SK-N-SH treated with all-trans-retinoic acid at 6 μM for 48 hours (cell line): ENCODE measurements around the gene TAOK3.

Experiments used
- ARNTL ChIP-seq: fragments of 450-650 bp; formaldehyde crosslinking; IDR thresholded peaks from 2 replicates; pipeline ENCODE4 v1.5.0; 2020; ENCODE audit warnings: low read depth, mild to moderate bottlenecking, moderate library complexity, borderline replicate concordance
- CSDC2 ChIP-seq: fragments of 250-450 bp; sonication (Bioruptor Pico); IDR thresholded peaks from 2 replicates; pipeline ENCODE4 v1.5.0; 2020; ENCODE audit warnings: mild to moderate bottlenecking, moderate library complexity
- ESRRG ChIP-seq: fragments of 250-450 bp; sonication (Bioruptor Pico); IDR thresholded peaks from 2 replicates; pipeline ENCODE4 v1.6.1; 2021; ENCODE audit warnings: mild to moderate bottlenecking
- OSR1 ChIP-seq: fragments of 250-450 bp; sonication (Bioruptor Pico); IDR thresholded peaks from 2 replicates; pipeline ENCODE4 v1.8.0; 2022; ENCODE audit warnings: moderate library complexity, mild to moderate bottlenecking, inconsistent platforms
- RARB ChIP-seq: fragments of 250-450 bp; sonication (Bioruptor Pico); IDR thresholded peaks from 2 replicates; pipeline ENCODE4 v1.8.0; 2021; ENCODE audit warnings: mild to moderate bottlenecking, moderate library complexity
- TOX ChIP-seq: fragments of 250-450 bp; sonication (Bioruptor Pico); IDR thresholded peaks from 2 replicates; pipeline ENCODE4 v1.8.0; 2021; ENCODE audit warnings: mild to moderate bottlenecking, moderate library complexity, borderline replicate concordance
- ZC3H10 ChIP-seq: fragments of 250-450 bp; sonication (Bioruptor Pico); IDR thresholded peaks from 2 replicates; pipeline ENCODE4 v1.5.1; 2021; ENCODE audit warnings: mild to moderate bottlenecking, moderate library complexity
- ZFP30 ChIP-seq: fragments of 450-650 bp; formaldehyde crosslinking; IDR thresholded peaks from 2 replicates; pipeline ENCODE4 v1.5.0; 2022; ENCODE audit warnings: mild to moderate bottlenecking, moderate library complexity
- ZNF70 ChIP-seq: fragments of 450-650 bp; formaldehyde crosslinking; IDR thresholded peaks from 2 replicates; pipeline ENCODE4 v1.5.0; 2020; ENCODE audit warnings: mild to moderate bottlenecking, moderate library complexity
- ZNF8 ChIP-seq: fragments of 450-650 bp; formaldehyde crosslinking; IDR thresholded peaks from 2 replicates; pipeline ENCODE4 v1.5.0; 2020; ENCODE audit warnings: mild to moderate bottlenecking, moderate library complexity
- TF ChIP-seq, protein P1 (sequence below): fragments of 250-450 bp; sonication (Bioruptor Pico); IDR thresholded peaks from 2 replicates; pipeline ENCODE4 v1.8.0; 2020; ENCODE audit warnings: mild to moderate bottlenecking, moderate library complexity, borderline replicate concordance
- TF ChIP-seq, protein P2 (sequence below): fragments of 250-450 bp; sonication (Bioruptor Pico); IDR thresholded peaks from 2 replicates; pipeline ENCODE4 v1.5.1; 2020; ENCODE audit warnings: low read depth, mild to moderate bottlenecking, moderate library complexity
- TF ChIP-seq, protein P3 (sequence below): fragments of 250-450 bp; sonication (Bioruptor Pico); IDR thresholded peaks from 2 replicates; pipeline ENCODE4 v1.5.1; 2021; ENCODE audit warnings: mild to moderate bottlenecking, moderate library complexity

- TF ChIP-seq RARB (CRISPR knock-in tag) (no peak), TOX (no peak), ARNTL (no peak), ZNF8 (CRISPR knock-in tag) (no peak), CSDC2 (CRISPR knock-in tag) (no peak), ZFP30 (CRISPR knock-in tag) (no peak), ZC3H10 (CRISPR knock-in tag) (no peak), ESRRG (CRISPR knock-in tag) (no peak), ZNF70 (CRISPR knock-in tag) (no peak), OSR1 (no peak)
- TF ChIP-seq, protein P1, sequence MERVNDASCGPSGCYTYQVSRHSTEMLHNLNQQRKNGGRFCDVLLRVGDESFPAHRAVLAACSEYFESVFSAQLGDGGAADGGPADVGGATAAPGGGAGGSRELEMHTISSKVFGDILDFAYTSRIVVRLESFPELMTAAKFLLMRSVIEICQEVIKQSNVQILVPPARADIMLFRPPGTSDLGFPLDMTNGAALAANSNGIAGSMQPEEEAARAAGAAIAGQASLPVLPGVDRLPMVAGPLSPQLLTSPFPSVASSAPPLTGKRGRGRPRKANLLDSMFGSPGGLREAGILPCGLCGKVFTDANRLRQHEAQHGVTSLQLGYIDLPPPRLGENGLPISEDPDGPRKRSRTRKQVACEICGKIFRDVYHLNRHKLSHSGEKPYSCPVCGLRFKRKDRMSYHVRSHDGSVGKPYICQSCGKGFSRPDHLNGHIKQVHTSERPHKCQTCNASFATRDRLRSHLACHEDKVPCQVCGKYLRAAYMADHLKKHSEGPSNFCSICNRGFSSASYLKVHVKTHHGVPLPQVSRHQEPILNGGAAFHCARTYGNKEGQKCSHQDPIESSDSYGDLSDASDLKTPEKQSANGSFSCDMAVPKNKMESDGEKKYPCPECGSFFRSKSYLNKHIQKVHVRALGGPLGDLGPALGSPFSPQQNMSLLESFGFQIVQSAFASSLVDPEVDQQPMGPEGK, result no peak
- TF ChIP-seq, protein P2, sequence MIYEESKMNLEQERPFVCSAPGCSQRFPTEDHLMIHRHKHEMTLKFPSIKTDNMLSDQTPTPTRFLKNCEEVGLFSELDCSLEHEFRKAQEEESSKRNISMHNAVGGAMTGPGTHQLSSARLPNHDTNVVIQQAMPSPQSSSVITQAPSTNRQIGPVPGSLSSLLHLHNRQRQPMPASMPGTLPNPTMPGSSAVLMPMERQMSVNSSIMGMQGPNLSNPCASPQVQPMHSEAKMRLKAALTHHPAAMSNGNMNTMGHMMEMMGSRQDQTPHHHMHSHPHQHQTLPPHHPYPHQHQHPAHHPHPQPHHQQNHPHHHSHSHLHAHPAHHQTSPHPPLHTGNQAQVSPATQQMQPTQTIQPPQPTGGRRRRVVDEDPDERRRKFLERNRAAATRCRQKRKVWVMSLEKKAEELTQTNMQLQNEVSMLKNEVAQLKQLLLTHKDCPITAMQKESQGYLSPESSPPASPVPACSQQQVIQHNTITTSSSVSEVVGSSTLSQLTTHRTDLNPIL (CRISPR knock-in tag), result no peak
- TF ChIP-seq, protein P3, sequence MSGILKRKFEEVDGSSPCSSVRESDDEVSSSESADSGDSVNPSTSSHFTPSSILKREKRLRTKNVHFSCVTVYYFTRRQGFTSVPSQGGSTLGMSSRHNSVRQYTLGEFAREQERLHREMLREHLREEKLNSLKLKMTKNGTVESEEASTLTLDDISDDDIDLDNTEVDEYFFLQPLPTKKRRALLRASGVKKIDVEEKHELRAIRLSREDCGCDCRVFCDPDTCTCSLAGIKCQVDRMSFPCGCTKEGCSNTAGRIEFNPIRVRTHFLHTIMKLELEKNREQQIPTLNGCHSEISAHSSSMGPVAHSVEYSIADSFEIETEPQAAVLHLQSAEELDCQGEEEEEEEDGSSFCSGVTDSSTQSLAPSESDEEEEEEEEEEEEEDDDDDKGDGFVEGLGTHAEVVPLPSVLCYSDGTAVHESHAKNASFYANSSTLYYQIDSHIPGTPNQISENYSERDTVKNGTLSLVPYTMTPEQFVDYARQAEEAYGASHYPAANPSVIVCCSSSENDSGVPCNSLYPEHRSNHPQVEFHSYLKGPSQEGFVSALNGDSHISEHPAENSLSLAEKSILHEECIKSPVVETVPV (CRISPR knock-in tag), result no peak
These were observed 227.5 kb downstream of the TAOK3 start for GRCh38 chr12:118145113-118145797.
